A673 (cell line): Measurements from ENCODE around the gene RPL26.

ENCODE experiments used
- CTCF ChIP-seq: fragments of 300-800, 200-600 bp; sonication (generic); conservative IDR thresholded peaks from 2 replicates; pipeline ENCODE4 v1.5.1; 2017; ENCODE audit warnings: low read depth, mild to moderate bottlenecking, antibody characterized with exemption, low read length, moderate library complexity, mixed read lengths
- EZH2 ChIP-seq: fragments of 200-600 bp; sonication (generic); IDR thresholded peaks from 2 replicates; pipeline ENCODE4 v1.6.1; 2017; ENCODE audit warnings: borderline replicate concordance, low read depth, mild to moderate bottlenecking, mixed read lengths, antibody characterized with exemption, low read length; ENCODE audit not compliant: poor library complexity, severe bottlenecking

DNA sequence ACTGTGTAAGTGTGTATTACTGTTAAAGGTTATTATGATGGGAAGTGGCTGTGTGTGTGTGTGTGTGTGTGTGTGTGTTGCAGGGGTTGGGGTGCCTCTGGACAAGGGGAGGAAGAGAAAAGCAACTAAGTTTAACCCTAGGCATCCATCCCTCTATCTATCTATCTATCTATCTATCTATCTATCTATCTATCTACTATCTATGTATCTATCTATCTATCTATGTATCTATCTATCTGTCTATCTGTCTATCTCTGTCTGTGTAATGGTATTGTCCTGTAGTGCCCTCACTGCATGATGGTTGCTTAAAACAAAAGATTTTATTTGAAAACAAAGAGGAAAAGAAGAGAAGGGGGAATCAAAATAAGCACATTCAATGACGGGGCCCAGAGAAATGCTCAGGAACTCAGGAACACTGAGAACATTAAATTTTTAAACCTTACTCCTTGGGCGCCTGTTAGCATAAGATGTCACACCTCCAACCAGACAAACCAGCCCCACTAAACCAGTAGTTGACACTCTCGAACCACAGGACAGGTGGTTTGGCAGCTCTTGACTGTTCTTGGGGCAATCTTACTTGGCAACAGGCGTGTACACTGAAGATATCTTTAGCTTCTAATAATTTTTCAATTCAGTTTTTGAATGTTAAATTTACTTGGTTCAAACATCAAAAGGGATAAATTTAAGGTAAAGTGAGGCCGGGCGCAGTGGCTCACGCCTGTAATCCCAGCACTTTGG is 5.1 kb upstream of the RPL26 start:
- TF ChIP-seq CTCF (no peak), EZH2 (no peak)
